Lung microvascular endothelial cell (primary cell): ENCODE data around the gene ADAMTS3. TPM values are rescaled to one million over a fixed set of nuclear protein-coding genes. Genes with fewer than 3 reads are reported as not detected.

Experiments used
- DNase-seq, 2 donors: peaks; one replicate each; pipeline versions ENCODE4 v3.0.0 to v3.0.0-alpha.2; 2010; ENCODE audit warnings: low read depth in 2 of 2
- total RNA-seq: library from RNA; depleted of rRNA; stranded (reverse); fragments of >200 nt; gene quantifications from 2 replicates; pipeline ENCODE4 v1.2.1, GENCODE V29; 2014

ADAMTS3 gene
- 0.40 and 0.65 TPM in 2 replicates for total RNA-seq

- DNase-seq = peak; percentile 13 to 22
Observed at GRCh38 chr4:72568959-72569718, at the start of gene ADAMTS3. TSS of gene ADAMTS3 (minus strand) at chr4:72569221. CDS start at chr4:72568762, 459 bp downstream.

GRCh38 chr4:72613959-72614358 is 44.9 kb upstream of the ADAMTS3 start:
- no peak for DNase-seq

- no peak for DNase-seq
Observed at GRCh38 chr4:72606751-72607150, 37.7 kb upstream of the ADAMTS3 start.

GRCh38 chr4:72604324-72604723 is 35.3 kb upstream of the ADAMTS3 start:
- peak in 1 of 2 donors; percentile 64 for DNase-seq

GRCh38 chr4:72602396-72603376 is 33.7 kb upstream of the ADAMTS3 start:
- DNase-seq = no peak

GRCh38 chr4:72591547-72592454 is 22.8 kb upstream of the ADAMTS3 start:
- no peak for DNase-seq

GRCh38 chr4:72587334-72587733 is 18.3 kb upstream of the ADAMTS3 start:
- no peak for DNase-seq

GRCh38 chr4:72582853-72583252 is 13.8 kb upstream of the ADAMTS3 start:
- peak in 1 of 2 donors; percentile 73 for DNase-seq

- no peak for DNase-seq
Observed at GRCh38 chr4:72577211-72577610, 8.2 kb upstream of the ADAMTS3 start.

- DNase-seq = no peak
Observed at GRCh38 chr4:72571337-72571736, 2.3 kb upstream of the ADAMTS3 start.

GRCh38 chr4:72569719-72570235 is 756 bp upstream of the ADAMTS3 start:
- DNase-seq = peak; percentile 2 to 22

GRCh38 chr4:72567821-72568675 is 973 bp downstream of the ADAMTS3 start:
- peak; percentile 35 to 40 for DNase-seq

GRCh38 chr4:72567036-72567435 is 2.0 kb downstream of the ADAMTS3 start:
- DNase-seq = no peak

GRCh38 chr4:72566464-72566972 is 2.5 kb downstream of the ADAMTS3 start:
- no peak for DNase-seq

- DNase-seq = no peak
Observed at GRCh38 chr4:72564789-72565188, 4.2 kb downstream of the ADAMTS3 start.

GRCh38 chr4:72564184-72564583 is 4.8 kb downstream of the ADAMTS3 start:
- no peak for DNase-seq

GRCh38 chr4:72558655-72559054 is 10.4 kb downstream of the ADAMTS3 start:
- no peak for DNase-seq

GRCh38 chr4:72557021-72557420 is 12.0 kb downstream of the ADAMTS3 start:
- no peak for DNase-seq

- DNase-seq = no peak
Observed at GRCh38 chr4:72555377-72555831, 13.6 kb downstream of the ADAMTS3 start.
